ENCODE data around the gene F13B. TPM values are rescaled to one million over a fixed set of nuclear protein-coding genes. Genes with fewer than 3 reads are reported as not detected.

Gene F13B
- total and polyA plus RNA-seq, 2 donors (not counting 3 experiments of a cell fraction or from before 2014, with no cell fraction given): not detected

GRCh38 chr1:197049100-197049499, 18.0 kb downstream of the F13B start:
- POLR2A ChIA-PET: no interaction called here
- H2AFZ ChIP-seq (ENCODE audit: low read depth, low read length): no peak overlapping the region
- no peak overlapping the region for H3K4me2 ChIP-seq (ENCODE audit: insufficient read depth, low read length)
- TF ChIP-seq POLR2AphosphoS5 (IDR thresholded peaks at IDR 0.05; ENCODE audit: insufficient read depth, low read depth, low read length) (no peak), EZH2 (IDR thresholded peaks at IDR 0.05; ENCODE audit: borderline replicate concordance, low read depth, low read length, severe bottlenecking) (no peak), POLR2A (IDR thresholded peaks at IDR 0.05; ENCODE audit: low read depth, low read length) (no peak), JUN (IDR thresholded peaks at IDR 0.05; ENCODE audit: borderline replicate concordance, insufficient read depth, insufficient read length, low read depth) (no peak), FOS (IDR thresholded peaks at IDR 0.05; ENCODE audit: borderline replicate concordance, insufficient read depth, low read length) (no peak), GATA2 (IDR thresholded peaks at IDR 0.05; ENCODE audit: insufficient read depth, insufficient read length, low read depth, low read length) (no peak), MYC (IDR thresholded peaks at IDR 0.05; ENCODE audit: low read depth, low read length) (no peak)
- TF ChIP-seq, protein P1, sequence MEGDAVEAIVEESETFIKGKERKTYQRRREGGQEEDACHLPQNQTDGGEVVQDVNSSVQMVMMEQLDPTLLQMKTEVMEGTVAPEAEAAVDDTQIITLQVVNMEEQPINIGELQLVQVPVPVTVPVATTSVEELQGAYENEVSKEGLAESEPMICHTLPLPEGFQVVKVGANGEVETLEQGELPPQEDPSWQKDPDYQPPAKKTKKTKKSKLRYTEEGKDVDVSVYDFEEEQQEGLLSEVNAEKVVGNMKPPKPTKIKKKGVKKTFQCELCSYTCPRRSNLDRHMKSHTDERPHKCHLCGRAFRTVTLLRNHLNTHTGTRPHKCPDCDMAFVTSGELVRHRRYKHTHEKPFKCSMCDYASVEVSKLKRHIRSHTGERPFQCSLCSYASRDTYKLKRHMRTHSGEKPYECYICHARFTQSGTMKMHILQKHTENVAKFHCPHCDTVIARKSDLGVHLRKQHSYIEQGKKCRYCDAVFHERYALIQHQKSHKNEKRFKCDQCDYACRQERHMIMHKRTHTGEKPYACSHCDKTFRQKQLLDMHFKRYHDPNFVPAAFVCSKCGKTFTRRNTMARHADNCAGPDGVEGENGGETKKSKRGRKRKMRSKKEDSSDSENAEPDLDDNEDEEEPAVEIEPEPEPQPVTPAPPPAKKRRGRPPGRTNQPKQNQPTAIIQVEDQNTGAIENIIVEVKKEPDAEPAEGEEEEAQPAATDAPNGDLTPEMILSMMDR (IDR thresholded peaks at IDR 0.05; ENCODE audit: extremely low read depth in 1 of 2, insufficient read depth in 1 of 2, low read depth in 1 of 2, low read length in 2 of 2): no peak
- TF ChIP-seq, protein P2, sequence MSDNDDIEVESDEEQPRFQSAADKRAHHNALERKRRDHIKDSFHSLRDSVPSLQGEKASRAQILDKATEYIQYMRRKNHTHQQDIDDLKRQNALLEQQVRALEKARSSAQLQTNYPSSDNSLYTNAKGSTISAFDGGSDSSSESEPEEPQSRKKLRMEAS (IDR thresholded peaks at IDR 0.05; ENCODE audit: insufficient read depth, insufficient read length): no peak
- H3K27ac ChIP-seq (ENCODE audit: insufficient read depth, low read depth, low read length): no peak overlapping the region
- no peaks in the 10 kb centered on the region for H3K27me3 ChIP-seq (ENCODE audit: control insufficient read depth in 2 of 2, insufficient read depth in 2 of 2, low read length in 2 of 2)
- no peak overlapping the region for H3K9ac ChIP-seq (replicated peaks; ENCODE audit: extremely low read depth, insufficient read depth, low read length)
- no peak overlapping the region for H3K4me3 ChIP-seq (replicated peaks in 1 of 3; ENCODE audit: insufficient read depth in 1 of 3, low read depth in 1 of 3, low read length in 3 of 3)
- intact Hi-C loops (cut with micrococcal nuclease): no loop called here
- H3K79me2 ChIP-seq (ENCODE audit: control insufficient read depth, insufficient read depth, low read length): no peaks in the 10 kb centered on the region
- no peaks in the 10 kb centered on the region for H3K4me1 ChIP-seq (ENCODE audit: control insufficient read depth, extremely low read depth, insufficient read depth, low read length)
- dilution Hi-C loops (cut with MboI; ENCODE audit: extremely low pct_ligation_motif_present, low sequenced_read_pairs): no loop called here
- DNase-seq (ENCODE audit: low read depth, low spot score) (no peak), FAIRE-seq (no peak)
- no peaks in the 10 kb centered on the region for H4K20me1 ChIP-seq (replicated peaks; ENCODE audit: control insufficient read depth, extremely low read depth, insufficient read depth, low read length)
- BruUV-seq (replicated peaks): no TSS peak
- no peaks in the 10 kb centered on the region for H3K36me3 ChIP-seq (ENCODE audit: control insufficient read depth in 2 of 2, extremely low read depth in 1 of 2, insufficient read depth in 2 of 2, low read length in 2 of 2)
- no peaks in the 10 kb centered on the region for H3K9me1 ChIP-seq (replicated peaks; ENCODE audit: control insufficient read depth, extremely low read depth, insufficient read depth, low read length)
- no peaks in the 10 kb centered on the region for H3K9me3 ChIP-seq (replicated peaks; ENCODE audit: control insufficient read depth, insufficient read depth, low read length)
- CTCF ChIA-PET: no interaction called here
